Ishikawa (cell line): ENCODE measurements around the gene DNAJB11.

Experiments used
- EGR1 ChIP-seq: IDR thresholded peaks from 2 replicates; pipeline ENCODE4 v1.6.1; 2012
- EP300 ChIP-seq: IDR thresholded peaks from 2 replicates; pipeline ENCODE4 v1.6.1; 2012; ENCODE audit warnings: borderline replicate concordance
- TAF1 ChIP-seq: IDR thresholded peaks from 2 replicates; pipeline ENCODE4 v1.6.1; 2012; ENCODE audit warnings: low read depth, mild to moderate bottlenecking
- TF ChIP-seq, protein P1 (sequence below): IDR thresholded peaks from 2 replicates; pipeline ENCODE4 v1.6.1; 2012
- TF ChIP-seq, protein P2 (sequence below): IDR thresholded peaks from 2 replicates; pipeline ENCODE4 v1.6.1; 2012

DNA sequence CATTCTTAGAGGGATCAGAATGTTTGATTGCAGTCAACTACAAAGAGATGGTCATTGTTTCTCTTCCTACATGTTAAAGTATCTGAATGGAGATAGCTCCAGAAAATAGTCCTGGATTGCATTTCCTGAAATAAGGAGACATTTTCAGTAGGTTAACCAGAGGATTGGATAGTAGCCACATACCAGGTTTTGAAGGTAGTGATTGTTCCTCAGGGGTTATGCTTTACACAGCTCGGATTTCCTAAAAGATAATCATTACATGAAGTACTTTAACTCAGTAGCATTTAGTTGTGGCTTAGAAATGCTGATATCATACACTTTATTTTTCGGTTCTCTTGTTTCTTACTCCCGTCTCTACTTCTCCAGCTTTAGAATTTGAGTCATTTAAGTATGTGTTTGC, 10.3 kb downstream of the DNAJB11 start:
- TF ChIP-seq, protein P1, sequence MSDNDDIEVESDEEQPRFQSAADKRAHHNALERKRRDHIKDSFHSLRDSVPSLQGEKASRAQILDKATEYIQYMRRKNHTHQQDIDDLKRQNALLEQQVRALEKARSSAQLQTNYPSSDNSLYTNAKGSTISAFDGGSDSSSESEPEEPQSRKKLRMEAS, result no peak
- TF ChIP-seq TAF1 (no peak), EP300 (no peak), EGR1 (no peak)
- TF ChIP-seq, protein P2, sequence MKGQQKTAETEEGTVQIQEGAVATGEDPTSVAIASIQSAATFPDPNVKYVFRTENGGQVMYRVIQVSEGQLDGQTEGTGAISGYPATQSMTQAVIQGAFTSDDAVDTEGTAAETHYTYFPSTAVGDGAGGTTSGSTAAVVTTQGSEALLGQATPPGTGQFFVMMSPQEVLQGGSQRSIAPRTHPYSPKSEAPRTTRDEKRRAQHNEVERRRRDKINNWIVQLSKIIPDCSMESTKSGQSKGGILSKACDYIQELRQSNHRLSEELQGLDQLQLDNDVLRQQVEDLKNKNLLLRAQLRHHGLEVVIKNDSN, result no peak
